Measurements from ENCODE around the gene GGA1.
A peak's percentile ranks its signal among the peaks of the same experiment; 100 is the strongest.
"Not testable (repeated sequence)": the region's sequence is repeated elsewhere in the genome, so short reads cannot be mapped to it uniquely, and the experiment has no call there.

The GGA1 gene

GRCh38 chr22:37604875-37605274 is 3.8 kb upstream of the GGA1 start:
- no peak overlapping the region for H3K4me3 ChIP-seq (ENCODE audit: low read length)
- no peak for DNase-seq (ENCODE audit: low read depth)
- no peak for TF ChIP-seq CTCF (conservative IDR thresholded peaks at IDR 0.05; ENCODE audit: low read length)

- H3K4me3 ChIP-seq (ENCODE audit: low read length): peak overlapping the region; percentile 17; the same call in 1 of the 2 replicates
Observed at GRCh38 chr22:37607010-37607934, 1.4 kb upstream of the GGA1 start.

GRCh38 chr22:37607935-37608476 is 628 bp upstream of the GGA1 start:
- TF ChIP-seq CTCF (conservative IDR thresholded peaks at IDR 0.05; ENCODE audit: low read length): no peak
- DNase-seq (ENCODE audit: low read depth): no peak
- peak overlapping the region; percentile 73 for H3K4me3 ChIP-seq (ENCODE audit: low read length)

More at GRCh38 chr22:37607010-37607934, 1.4 kb upstream of the GGA1 start:
- peak; percentile 33 for DNase-seq (ENCODE audit: low read depth)
- TF ChIP-seq CTCF (conservative IDR thresholded peaks at IDR 0.05; ENCODE audit: low read length): peak; percentile 89

- DNase-seq (ENCODE audit: low read depth): no peak
- peak overlapping the region; percentile 83 for H3K4me3 ChIP-seq (ENCODE audit: low read length)
- TF ChIP-seq CTCF (conservative IDR thresholded peaks at IDR 0.05; ENCODE audit: low read length): no peak
Observed at GRCh38 chr22:37609240-37610152, 862 bp downstream of the GGA1 start.

GRCh38 chr22:37610153-37610475 is 1.5 kb downstream of the GGA1 start:
- DNase-seq (ENCODE audit: low read depth): not testable (repeated sequence)

GRCh38 chr22:37610480-37611129 is 2.0 kb downstream of the GGA1 start:
- no peak for TF ChIP-seq CTCF (conservative IDR thresholded peaks at IDR 0.05; ENCODE audit: low read length)
- H3K4me3 ChIP-seq (ENCODE audit: low read length): no peak overlapping the region
- DNase-seq (ENCODE audit: low read depth): no peak

More at GRCh38 chr22:37610153-37610475, 1.5 kb downstream of the GGA1 start:
- peak overlapping the region; percentile 83 for H3K4me3 ChIP-seq (ENCODE audit: low read length)

GRCh38 chr22:37611207-37611606 is 2.6 kb downstream of the GGA1 start:
- TF ChIP-seq CTCF (conservative IDR thresholded peaks at IDR 0.05; ENCODE audit: low read length): no peak
- no peak for DNase-seq (ENCODE audit: low read depth)
- H3K4me3 ChIP-seq (ENCODE audit: low read length): no peak overlapping the region
